ENCODE measurements around the gene GTF2B.
"Not testable (repeated sequence)": the region's sequence is repeated elsewhere in the genome, so short reads cannot be mapped to it uniquely, and the experiment has no call there.

Gene GTF2B

GRCh38 chr1:88880717-88881116 is 10.7 kb downstream of the GTF2B start:
- not testable (repeated sequence) for DNase-seq

- DNase-seq, result no peak
Observed at GRCh38 chr1:88878731-88879130, 12.6 kb downstream of the GTF2B start.

- DNase-seq, result no peak
Observed at GRCh38 chr1:88877911-88878310, 13.5 kb downstream of the GTF2B start.

- no peak for DNase-seq
Observed at GRCh38 chr1:88877382-88877825, 14.0 kb downstream of the GTF2B start.

GRCh38 chr1:88876573-88877365 is 14.6 kb downstream of the GTF2B start:
- DNase-seq, result no peak

DNA sequence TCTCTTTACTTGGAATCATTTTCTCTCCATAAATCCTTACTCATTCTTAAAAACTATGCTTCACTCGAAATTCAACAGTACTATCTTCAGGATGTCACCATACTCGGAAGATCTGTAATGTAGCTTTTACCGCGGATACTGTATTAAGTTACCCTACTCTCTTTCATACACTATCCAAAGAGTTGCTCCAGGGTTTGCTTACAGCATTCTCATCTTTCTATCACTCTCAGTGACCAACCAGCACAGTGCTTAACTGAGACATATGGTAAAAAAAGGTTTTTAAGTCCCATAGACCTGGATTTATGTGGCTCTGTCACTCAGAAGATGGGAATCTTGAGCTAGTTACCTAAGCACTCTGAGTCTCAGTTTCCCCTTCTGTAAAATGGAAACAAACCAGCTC is 15.8 kb downstream of the GTF2B start:
- no peak for DNase-seq

DNA sequence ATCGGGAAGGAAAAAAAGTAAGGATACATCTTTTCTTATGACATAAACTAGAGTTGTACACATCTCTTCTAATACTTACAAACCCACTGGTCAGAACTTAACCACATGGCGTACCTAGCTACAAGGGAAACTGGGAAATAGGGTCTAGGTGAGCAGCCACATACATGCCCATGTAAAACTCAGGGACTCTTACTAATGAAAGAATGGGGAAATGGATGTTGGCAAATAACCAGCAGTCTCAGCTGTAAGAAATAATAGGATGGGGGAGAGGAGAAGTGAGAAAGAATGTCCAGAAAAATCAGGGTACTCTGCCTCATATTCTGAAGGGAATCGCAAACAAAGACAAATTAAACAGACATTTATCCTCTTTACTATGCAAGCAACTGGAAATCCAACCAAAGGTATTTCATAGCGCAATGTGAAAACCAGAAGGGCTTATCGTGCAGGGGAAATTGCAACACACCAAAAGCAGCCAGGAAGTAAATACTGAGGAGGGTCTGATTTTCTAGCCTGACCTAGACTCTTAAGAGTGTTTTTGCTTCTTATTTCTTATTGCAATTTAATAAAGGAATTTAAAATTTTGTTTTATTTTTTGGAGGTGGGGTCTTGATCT is 17.5 kb downstream of the GTF2B start:
- no peak for DNase-seq

DNA sequence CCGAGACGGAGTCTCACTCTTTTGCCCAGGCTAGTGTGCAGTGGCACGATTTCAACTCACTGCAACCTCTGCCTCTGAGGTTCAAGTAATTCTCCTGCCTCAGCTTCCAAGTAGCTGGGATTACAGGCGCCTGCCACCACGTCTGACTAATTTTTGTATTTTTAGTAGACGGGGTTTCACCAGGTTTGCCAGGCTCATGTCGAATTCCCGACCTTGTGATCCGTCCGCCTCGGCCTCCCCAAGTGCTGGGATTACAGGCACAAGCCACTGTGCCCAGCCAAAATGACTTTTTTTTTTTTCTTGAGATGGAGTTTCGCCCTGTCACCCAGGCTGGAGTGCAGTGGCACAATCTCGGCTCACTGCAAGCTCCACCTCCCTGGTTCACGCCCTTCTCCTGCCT is 21.7 kb downstream of the GTF2B start:
- DNase-seq, result not testable (repeated sequence)

DNA sequence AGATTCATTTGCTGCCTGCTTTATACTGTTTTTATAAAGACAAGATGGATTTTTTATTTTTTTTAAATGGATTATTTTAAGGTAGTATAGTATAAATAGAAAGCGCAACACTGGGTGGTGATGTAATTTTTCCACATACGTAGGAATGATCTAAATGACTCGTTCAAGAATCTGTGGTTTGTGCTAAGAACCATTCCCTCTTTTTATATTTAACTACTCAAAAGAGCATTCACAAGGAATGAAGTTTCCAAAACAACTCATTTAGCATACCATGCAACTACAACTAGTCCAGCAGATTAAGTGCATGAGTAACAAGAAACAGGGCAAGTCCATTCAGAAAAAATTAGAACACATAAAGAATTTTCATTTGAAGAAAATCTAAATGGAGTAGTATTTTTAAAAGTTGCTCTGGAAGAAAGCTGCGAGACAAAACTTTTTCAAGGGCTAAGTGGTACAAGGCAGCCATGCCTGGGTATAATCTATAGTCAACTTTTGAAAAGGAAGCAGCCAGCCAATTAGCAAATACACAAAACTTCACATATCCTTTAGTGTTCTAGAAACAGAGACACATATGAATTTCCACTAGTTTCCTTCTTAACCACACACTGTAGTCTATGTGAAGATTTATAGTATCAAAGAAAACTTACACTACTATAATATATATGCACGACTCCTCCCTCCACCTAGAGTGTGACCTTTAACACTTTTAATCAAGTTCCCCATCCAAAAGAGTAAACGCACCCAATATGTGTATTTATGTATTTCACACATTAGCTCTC is 23.4 kb downstream of the GTF2B start:
- no peak for DNase-seq

DNA sequence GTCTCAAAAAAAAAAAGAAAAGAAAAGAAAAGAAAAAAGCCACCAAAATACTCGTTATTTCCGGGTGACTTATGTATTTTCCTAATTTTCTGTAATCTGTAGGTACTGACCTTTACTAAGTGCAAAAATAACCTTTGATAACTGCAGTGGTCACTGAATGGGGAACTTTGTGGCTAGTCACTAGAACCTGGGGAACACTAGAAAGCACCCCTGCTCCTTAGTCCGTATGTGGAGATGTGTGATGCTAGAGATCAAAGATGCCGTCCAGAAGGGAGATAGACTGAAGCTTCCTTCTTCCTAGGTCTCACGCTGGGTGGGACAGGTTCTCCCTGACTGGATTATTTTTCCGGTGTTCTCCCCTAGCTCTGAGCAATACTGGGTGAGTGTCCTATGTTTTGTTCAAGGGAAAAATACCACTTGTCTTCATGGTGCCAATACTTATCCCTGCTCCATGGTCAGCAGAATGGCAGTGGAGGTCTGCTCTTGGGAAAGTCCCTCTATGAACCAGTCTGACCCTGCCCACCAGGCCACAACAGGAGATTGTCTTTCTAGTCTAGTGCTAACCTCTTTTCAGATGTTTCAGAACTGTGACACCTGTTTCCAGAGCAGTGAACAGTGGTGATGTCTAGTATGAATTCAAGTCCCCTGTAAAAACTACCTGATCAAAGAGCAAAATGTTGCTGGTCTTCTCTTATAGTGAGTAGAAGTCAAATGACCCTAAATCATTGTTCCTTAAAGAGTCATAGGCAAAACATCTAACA is 39.9 kb downstream of the GTF2B start:
- no peak for DNase-seq

DNA sequence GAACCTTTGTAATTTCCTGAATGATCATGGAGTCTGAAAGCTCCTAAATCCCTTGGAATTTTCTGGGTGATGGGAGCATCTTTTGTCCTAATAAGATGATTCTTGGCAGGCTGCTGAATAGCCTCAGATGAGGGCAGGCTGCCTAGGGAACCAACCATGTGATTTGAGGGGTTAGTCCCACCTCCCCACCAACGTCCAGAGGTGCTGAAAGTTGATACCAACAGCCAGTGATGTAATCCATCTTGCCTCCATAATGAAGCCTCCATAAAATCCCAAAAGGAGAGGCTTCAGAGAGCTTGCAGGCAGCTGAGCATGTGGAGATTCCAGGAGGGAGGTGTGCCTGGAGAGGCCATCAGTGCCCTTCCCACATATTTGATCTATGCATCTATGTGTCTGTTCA is 43.7 kb downstream of the GTF2B start:
- DNase-seq, result no peak

DNA sequence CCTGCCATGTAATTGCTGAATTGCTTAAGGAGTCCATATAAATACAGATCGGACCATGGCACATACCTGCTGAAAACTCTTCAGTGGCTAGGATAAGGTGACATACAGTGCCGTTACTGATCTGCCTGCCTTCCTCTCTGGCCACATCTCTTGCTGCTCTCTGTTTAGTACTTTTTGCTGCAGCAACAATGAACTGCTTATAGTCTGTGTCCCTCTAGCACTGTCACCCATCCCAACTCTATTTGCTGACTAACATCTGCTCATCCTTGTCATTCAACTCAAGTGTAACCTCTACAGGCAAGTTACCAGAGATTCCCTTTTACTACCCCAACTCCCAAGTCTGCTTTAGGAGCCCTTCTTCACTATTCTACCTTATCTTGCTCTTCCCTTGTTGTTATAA is 65.6 kb downstream of the GTF2B start:
- DNase-seq, result no peak

DNA sequence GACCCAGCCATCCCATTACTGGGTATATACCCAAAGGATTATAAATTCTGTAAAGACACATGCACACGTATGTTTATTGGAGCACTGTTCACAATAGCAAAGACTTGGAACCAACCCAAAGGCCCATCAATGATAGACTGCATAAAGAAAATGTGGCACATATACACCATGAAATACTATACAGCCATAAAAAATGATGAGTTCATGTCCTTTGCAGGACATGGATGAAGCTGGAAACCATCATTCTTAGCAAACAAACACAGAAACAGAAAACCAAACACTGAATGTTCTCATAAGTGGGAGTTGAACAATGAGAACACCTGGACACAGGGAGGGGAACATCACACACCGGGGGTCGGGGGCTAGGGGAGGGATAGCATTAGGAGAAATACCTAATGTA is 71.7 kb downstream of the GTF2B start:
- DNase-seq, result not testable (repeated sequence)

- no peak for DNase-seq
Observed at GRCh38 chr1:88813471-88813870, 77.9 kb downstream of the GTF2B start.

DNA sequence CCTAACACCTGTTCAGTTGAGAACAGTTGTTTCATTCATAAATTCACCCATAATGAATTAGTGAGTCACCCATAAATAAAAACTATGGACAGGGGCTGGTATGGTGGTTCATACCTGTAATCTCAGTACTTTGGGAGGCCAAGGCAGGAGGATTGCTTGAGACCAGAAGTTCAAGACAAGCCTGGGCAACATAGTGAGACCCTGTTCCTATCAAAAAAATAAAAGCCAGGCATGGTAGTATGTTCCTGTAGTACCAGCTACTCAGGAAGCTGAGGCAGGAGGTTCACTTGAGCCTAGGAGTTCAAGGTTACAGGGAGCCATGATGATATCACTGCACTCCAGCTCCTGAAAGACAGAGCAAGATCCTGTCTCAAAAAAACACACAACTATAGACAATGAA is 79.0 kb downstream of the GTF2B start:
- no peak for DNase-seq

DNA sequence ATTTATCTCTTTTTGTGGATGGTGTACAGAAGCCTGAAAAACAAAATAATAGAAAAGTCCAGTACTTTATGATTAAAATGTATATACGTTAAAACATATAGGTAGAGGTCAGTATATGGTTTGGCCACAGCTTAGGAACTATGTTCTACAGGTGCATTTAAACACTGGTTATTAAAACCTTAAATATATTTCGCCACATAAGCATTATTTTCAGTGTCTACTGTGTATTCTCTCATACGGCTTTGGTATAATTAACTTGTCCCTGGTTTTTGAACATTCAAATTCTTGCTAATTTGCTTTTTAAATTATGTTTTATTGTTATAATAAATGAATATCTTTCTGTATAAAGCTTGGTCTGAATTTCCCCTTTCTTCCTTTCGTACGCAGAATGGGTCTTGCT is 87.9 kb downstream of the GTF2B start:
- DNase-seq, result no peak

DNA sequence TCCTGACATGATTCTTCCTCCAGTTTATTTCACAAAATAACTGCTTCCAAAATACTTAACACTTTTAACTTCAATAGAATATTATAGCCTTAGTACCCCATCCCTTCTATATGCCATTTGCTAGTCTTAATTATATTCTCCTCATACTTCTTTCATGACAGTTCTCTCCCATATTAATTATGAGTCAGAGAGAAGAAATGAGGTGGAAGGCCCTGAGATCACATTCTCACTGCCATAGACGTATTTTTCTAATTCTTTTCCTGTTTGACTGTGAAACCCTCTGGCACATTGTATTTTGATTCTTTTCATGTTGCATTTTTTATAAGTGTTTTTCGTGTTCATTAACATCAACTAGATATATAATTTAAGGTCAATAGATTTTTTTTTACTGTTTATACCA is 88.4 kb downstream of the GTF2B start:
- DNase-seq, result no peak

Data from CD4-positive, alpha-beta T cell treated with Interleukin-6 for 4 hours (primary cell).